Endothelial cell (in vitro differentiated cells): Measurements from ENCODE around the gene USP7. TPM values are rescaled to one million over a fixed set of nuclear protein-coding genes. Genes with fewer than 3 reads are reported as not detected.
A peak's percentile ranks its signal among the peaks of the same experiment; 100 is the strongest.

Experiments used
- DNase-seq: peaks from one replicate; pipeline ENCODE4 v3.0.0; 2021; ENCODE audit warnings: low spot score
- H3K27ac Mint-ChIP-seq: one replicate; pipeline ENCODE4 v1.8.0; 2021; ENCODE audit warnings: mixed read lengths, inconsistent platforms; ENCODE audit not compliant: unreplicated experiment
- H3K27me3 Mint-ChIP-seq: one replicate; pipeline ENCODE4 v1.8.0; 2021; ENCODE audit warnings: mild to moderate bottlenecking, moderate library complexity, mixed read lengths, inconsistent platforms; ENCODE audit not compliant: unreplicated experiment
- H3K36me3 Mint-ChIP-seq: one replicate; pipeline ENCODE4 v1.8.0; 2021; ENCODE audit warnings: mild to moderate bottlenecking, low read depth, mixed read lengths, inconsistent platforms; ENCODE audit not compliant: unreplicated experiment
- H3K4me1 Mint-ChIP-seq: one replicate; pipeline ENCODE4 v1.8.0; 2021; ENCODE audit warnings: mild to moderate bottlenecking, mixed read lengths, inconsistent platforms; ENCODE audit not compliant: unreplicated experiment
- H3K4me3 Mint-ChIP-seq: one replicate; pipeline ENCODE4 v1.8.0; 2021; ENCODE audit warnings: mild to moderate bottlenecking, mixed read lengths, inconsistent platforms; ENCODE audit not compliant: unreplicated experiment
- H3K9me3 Mint-ChIP-seq: one replicate; pipeline ENCODE4 v1.8.0; 2021; ENCODE audit warnings: mixed read lengths, inconsistent platforms; ENCODE audit not compliant: unreplicated experiment
- total RNA-seq: library from RNA; stranded (reverse); fragmentation: NEBNext Ultra II Directional; extraction: Animal tissue kit (Norgen Biotek cat#: 25700); gene quantifications from one replicate; pipeline ENCODE4 v1.2.1, GENCODE V29; 2021; ENCODE audit not compliant: unreplicated experiment
- TF ChIP-seq, protein P1 (sequence below): fragments of 200-600 bp; sonication (generic); IDR thresholded peaks from one replicate; pipeline ENCODE4 v1.5.0; 2021; ENCODE audit warnings: antibody characterized with exemption; ENCODE audit not compliant: unreplicated experiment

USP7 gene
- total RNA-seq, 1 donor from 2014 or later = 122 TPM

DNA sequence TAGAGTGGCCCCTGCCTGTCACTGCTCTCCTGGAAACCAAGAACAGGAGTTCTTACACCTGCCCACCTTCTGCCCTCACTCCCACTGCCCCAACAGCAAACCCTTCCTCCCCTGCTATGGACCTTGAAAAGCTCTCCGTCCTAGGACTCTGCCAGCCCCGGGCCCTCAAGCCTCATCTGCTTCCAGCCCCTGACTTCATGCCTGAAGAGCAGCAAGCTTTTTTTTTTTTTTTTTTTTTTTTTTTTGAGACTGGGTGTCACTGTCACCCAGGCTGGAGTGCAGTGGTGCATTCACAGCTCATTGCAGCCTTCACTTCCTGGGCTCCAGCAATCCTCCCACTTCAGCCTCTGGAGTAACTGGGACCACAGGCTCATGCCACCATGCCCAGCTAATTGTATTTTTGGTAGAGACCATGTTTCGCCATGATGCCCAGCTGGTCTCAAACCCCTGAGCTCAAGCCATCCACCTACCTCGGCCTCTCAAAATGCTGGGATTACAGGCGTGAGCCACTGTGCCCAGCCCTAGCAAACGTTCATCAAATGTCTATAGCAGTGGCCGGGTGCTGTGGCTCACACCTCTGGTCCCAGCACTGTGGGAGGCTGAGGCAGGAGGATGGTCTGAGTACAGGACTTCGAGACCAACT lies 111.8 kb downstream of the USP7 start:
- Mint-ChIP-seq H3K4me3 (peak overlapping the region; percentile 75), H3K9me3 (no peaks in the 10 kb centered on the region), H3K36me3 (peaks cover 36% of the 10 kb centered on the region), H3K27ac (peak overlapping the region; percentile 37), H3K4me1 (peaks cover 37% of the 10 kb centered on the region), H3K27me3 (peaks cover 9% of the 10 kb centered on the region)
- DNase-seq = no peak
- TF ChIP-seq, protein P1, sequence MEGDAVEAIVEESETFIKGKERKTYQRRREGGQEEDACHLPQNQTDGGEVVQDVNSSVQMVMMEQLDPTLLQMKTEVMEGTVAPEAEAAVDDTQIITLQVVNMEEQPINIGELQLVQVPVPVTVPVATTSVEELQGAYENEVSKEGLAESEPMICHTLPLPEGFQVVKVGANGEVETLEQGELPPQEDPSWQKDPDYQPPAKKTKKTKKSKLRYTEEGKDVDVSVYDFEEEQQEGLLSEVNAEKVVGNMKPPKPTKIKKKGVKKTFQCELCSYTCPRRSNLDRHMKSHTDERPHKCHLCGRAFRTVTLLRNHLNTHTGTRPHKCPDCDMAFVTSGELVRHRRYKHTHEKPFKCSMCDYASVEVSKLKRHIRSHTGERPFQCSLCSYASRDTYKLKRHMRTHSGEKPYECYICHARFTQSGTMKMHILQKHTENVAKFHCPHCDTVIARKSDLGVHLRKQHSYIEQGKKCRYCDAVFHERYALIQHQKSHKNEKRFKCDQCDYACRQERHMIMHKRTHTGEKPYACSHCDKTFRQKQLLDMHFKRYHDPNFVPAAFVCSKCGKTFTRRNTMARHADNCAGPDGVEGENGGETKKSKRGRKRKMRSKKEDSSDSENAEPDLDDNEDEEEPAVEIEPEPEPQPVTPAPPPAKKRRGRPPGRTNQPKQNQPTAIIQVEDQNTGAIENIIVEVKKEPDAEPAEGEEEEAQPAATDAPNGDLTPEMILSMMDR = no peak

GRCh38 chr16:8850279-8850885 lies 113.3 kb downstream of the USP7 start:
- Mint-ChIP-seq H3K36me3 (peaks cover 28% of the 10 kb centered on the region), H3K27ac (peak overlapping the region; percentile 81), H3K27me3 (peaks cover 11% of the 10 kb centered on the region), H3K9me3 (no peaks in the 10 kb centered on the region), H3K4me1 (peaks cover 28% of the 10 kb centered on the region), H3K4me3 (peak overlapping the region; percentile 5)
- DNase-seq = peak; percentile 34
- TF ChIP-seq, protein P1 = no peak

GRCh38 chr16:8849411-8850011 lies 114.2 kb downstream of the USP7 start:
- DNase-seq = no peak
- Mint-ChIP-seq H3K4me1 (peaks cover 27% of the 10 kb centered on the region), H3K27ac (peak overlapping the region; percentile 78), H3K4me3 (no peak overlapping the region), H3K36me3 (peaks cover 27% of the 10 kb centered on the region), H3K9me3 (no peaks in the 10 kb centered on the region), H3K27me3 (peaks cover 13% of the 10 kb centered on the region)
- TF ChIP-seq, protein P1 = no peak

DNA sequence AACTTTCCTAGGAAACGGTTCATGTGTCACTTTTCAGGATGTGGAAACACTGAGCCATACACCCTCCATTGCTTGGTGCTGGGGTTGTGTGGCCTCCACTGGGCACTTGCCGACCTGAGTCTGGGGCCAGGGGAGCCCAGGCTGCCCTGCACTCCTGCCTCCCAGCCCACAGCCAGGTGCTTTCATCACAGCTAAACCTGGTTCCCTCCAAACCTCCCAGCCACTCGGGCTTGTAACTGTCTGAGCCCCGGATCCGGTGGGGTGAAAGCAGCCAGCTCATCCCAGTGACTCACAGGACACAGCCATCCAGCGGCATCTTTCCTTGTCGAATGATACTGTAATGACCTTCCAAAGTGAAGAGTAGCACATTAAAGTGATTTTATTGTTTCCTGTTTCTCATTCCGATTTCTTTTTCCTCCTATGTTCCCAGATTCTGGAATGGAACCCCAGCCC lies 114.7 kb downstream of the USP7 start:
- Mint-ChIP-seq H3K27me3 (peaks cover 13% of the 10 kb centered on the region), H3K4me1 (peaks cover 27% of the 10 kb centered on the region), H3K4me3 (no peak overlapping the region), H3K36me3 (peaks cover 27% of the 10 kb centered on the region), H3K9me3 (no peaks in the 10 kb centered on the region), H3K27ac (peak overlapping the region; percentile 78)
- DNase-seq = no peak
- TF ChIP-seq, protein P1 = no peak
